Activated effector memory CD4-positive, alpha-beta T cell treated with Interleukin-2 at 50 U/mL for 16 hours (primary cell): ENCODE results near the gene STIMATE.

Source experiments
- DNase-seq: peaks from one replicate; pipeline ENCODE4 v3.0.0-alpha.2; 2020

Gene STIMATE

GRCh38 chr3:52839268-52839575 is 58.1 kb downstream of the STIMATE start:
- DNase-seq, result no peak

DNA sequence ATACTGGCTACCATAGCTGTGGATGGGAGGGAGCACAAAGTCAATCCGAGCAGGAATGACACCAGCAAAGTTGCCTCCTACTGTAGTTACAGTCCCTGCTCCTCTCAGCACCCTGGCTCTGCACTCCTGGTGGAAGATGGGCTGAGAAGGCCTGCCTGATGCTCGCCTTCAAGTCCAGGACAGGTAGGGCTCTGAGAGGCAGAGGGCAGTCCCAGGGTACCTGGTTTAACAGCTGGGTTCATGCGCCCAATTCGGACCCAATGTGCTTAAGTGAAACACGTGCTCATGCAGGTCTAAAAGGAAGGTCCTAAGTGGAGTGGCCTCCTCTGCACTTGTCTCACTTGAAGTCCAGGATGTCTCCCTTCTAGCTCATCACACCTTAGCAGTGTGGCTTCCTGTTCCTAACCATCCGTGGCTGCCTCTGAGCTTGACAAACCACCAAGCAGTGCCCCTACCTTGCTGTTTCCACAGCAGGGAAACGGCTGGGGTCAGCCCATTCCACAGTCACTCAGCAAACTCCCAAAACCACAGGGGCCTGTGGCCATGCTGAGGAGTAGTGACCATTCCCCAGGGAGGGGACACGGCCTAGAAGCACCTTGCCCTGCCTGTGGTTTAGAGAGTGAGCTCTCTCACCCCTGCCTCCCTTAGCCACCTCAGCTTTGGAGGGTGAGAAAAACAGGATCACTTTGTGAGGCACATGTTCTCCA is 58.6 kb downstream of the STIMATE start:
- no peak for DNase-seq

DNA sequence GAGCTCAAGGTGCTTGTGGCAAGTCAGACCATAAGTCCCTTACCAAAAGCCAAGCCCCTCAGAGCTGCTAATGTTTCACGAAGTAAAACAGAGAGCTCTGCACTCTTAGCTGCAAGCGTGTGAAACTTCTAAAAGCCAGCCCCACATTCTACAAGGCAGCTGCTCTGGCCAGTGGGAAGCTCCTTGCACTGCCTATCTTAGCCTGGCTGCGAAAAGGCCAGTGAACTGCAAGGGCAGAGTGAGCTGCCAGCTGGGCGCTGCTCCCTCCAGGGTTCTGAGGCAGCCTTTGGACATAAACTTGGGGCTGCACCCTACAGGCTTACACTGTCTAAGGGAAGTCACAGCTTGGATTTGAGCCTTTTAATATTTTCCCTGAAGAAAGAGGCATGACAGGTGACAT is 60.4 kb downstream of the STIMATE start:
- DNase-seq, result no peak

GRCh38 chr3:52836471-52836845 is 60.9 kb downstream of the STIMATE start:
- no peak for DNase-seq

GRCh38 chr3:52835766-52836470 is 61.4 kb downstream of the STIMATE start:
- no peak for DNase-seq

DNA sequence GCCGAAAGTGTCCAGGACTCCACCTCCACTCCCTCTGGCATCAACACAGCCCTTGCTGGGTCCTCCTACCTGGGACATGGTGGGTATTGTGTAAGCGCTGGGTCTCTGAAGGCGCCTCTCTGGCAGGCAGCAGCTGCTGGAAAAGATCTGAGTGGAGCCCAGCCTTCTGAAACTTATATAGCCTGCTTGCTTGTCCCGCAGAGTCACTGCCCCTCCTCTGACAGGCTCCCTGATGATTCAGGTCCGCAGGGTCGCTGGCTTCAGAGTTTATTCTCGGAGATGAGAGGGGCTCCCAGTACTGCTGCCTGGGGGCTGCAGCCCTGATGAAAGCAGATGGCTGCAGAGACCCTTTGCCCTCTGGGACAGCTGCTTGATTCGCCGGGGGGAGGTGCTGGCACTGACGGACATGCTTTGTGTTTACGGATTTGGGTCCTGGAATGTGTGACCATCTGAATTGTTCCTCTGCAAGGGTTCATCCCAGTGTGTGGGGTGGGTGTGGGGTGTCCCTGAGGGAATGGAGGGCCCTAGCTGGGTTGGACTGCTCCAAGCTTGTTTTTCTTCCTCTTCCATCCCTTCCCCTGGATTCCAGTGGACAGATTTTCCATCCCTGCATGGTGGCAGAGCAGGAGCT is 62.4 kb downstream of the STIMATE start, which contains the start of gene MUSTN1:
MUSTN1 (minus strand) TSS at position 149 of the 631 bp plus-strand sequence; CDS start at position 78, 71 bp downstream.
- DNase-seq, result no peak

GRCh38 chr3:52833202-52833601 is 64.1 kb downstream of the STIMATE start:
- DNase-seq, result no peak

DNA sequence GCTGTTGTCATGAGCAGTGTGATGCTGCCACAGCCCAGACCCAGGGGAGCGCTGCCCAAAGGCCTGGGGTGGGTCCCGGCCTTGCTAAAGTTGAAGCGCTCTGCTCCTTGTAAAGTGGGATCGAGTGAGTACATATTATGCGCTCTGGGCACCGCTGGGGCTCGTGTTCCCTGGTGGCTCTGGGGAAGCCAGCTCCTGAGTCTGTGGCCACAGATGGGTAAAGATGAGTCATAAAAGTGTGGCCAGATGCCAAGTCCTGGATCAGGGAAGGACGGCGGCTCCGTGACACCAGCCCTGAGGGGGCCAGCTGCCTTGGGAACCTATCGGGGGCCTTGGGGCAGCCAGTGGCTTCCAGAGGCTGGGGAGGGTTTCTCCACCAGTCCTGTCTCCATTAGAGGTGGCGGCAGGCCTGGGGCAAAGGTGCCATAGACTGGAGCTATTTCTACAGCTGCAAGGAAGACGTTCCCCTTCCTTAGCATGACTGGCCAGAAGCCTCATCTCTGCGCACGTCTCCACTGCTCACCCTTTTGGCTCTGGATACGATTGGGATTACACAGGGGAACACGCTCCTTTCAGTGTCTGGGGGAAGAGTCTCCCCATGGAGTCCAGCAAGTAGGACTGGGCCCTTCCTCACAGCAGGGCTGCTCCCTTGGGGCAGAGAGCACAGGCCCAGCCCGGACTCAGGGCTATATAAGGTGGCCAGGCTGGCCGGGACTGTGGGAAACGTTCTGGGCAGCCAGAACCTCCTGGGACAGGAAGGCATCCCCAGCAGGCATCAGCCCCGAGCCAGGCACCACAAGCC is 65.6 kb downstream of the STIMATE start:
- no peak for DNase-seq

DNA sequence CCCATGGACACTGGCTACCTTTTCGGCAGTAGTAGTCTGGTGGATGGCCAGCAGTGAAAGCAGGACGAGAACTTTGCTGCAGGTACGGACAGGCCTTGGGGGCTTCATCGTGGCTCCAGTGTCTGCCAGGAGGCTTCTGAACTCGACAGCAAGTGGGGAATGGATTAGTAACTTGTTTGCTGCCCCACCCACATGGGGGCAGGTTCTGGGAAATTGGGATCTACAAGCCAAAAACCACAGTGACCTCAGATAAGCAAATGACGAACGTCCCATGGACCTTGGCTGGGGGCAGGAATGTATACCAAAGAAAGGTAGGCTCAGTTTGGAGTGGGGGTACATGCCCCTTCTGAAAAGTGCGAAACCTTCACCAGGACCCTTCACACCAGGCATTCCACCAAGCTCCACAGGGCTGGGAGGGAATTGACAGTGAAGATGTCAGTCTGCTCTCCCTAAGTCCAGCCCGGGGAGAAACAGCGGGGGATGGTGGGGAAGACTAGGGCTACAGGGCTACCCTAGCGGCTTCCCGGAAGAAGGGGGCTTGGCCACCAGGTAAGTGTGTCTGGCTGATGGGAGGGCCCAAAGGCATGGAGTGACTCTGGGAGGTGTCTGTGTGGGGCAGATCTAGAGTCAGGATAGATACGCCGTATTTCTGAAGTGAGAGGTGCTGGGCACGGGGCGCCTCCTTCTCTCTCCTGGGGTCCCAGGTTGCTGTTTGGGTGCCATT is 66.7 kb downstream of the STIMATE start, which contains the start of gene ITIH4:
ITIH4 (minus strand) TSS at position 138 of the 724 bp plus-strand sequence; CDS start at position 108, 30 bp downstream.
- DNase-seq, result no peak

DNA sequence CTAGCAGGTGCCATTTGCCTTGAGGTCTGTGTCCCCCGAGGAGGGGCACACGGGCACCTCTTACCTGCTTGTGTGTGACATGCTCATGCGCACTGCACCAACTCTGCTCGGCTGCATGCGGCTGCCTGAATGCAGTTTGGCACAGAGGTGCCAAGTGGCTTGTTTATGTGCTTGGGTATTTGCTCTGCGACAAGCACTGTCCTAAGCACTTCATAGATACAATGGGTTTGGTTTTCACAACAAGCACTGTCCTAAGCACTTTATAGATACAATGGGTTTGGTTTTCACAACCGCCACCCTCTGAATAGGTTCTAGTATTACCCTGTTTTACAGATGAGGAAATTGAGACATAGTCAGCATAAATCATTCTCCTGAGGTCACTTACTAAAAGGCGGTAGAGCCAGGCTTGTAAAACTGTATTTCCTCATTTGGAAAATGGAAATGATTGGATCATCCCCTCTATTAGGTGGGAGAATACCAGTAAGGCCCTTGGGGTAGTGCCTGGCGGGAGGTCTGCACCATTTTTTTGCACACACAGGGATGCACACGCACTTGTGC is 67.4 kb downstream of the STIMATE start:
- no peak for DNase-seq

- DNase-seq, result no peak
Observed at GRCh38 chr3:52829482-52829881, 67.9 kb downstream of the STIMATE start.

GRCh38 chr3:52827866-52828376 is 69.4 kb downstream of the STIMATE start:
- DNase-seq, result no peak

DNA sequence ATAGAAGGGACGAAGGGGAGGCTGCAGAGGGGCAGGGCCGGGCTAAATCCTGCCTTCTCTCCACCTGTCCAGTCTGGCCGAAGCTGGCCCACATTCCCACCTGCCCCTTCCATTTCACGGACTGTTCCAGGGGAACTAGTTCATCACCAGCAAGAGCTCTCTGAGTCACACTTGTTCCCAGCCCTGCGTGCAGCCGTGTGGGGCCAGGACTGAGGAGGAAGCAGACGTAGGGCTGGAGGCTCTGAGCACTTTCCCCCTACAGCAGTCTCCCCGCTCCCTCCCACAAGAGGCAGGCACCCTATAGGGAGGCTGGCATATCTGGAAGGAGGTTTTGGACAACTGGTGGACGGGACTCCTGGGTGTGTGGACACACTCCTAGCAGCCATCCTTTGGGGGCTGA is 69.9 kb downstream of the STIMATE start:
- DNase-seq, result no peak

- no peak for DNase-seq
Observed at GRCh38 chr3:52824037-52824436, 73.3 kb downstream of the STIMATE start.

GRCh38 chr3:52822363-52822762 is 75.0 kb downstream of the STIMATE start:
- DNase-seq, result no peak

DNA sequence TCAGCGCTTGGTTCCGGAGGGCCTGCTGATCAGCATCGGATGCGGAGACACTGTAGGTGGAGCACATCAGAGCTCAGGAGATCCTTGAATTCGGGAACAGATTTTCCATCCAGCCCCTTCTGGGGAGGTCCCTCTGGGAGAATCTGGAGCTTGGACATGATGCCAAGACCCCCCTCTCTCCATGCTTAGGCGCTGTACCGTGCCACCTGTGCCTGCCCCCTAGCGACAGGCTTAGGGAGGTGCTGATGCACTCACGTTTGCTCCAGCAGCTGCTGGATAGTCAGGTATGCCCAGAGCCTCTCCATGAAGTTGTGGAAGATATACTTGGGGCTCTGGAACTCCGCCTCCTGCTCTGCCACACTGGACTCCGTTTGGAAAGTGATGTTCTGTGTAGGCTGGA is 76.6 kb downstream of the STIMATE start:
- no peak for DNase-seq

- DNase-seq, result no peak
Observed at GRCh38 chr3:52819936-52820335, 77.4 kb downstream of the STIMATE start.

GRCh38 chr3:52817860-52818259 is 79.5 kb downstream of the STIMATE start:
- DNase-seq, result no peak

DNA sequence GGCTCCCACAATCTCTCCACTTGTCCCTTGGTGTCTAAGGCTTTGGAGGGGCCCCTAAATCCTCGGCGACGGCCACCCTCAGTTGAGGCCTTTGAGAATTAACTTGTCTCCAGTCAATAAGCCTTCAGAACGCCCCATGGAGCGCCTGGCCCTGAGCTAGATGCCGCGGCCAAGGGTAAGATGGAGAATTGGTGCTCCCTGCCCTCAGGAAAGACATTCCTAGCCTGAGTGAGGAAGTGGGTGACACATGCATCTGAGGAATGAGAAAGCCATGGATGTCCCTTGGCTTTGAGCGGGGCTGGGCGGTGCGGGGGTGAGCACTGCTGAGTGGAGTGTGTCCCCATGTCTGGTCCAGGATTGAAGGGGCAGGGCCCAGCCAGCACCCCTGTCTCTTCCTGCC is 80.1 kb downstream of the STIMATE start:
- DNase-seq, result no peak

- DNase-seq, result no peak
Observed at GRCh38 chr3:52816654-52817053, 80.7 kb downstream of the STIMATE start.

- no peak for DNase-seq
Observed at GRCh38 chr3:52816199-52816598, 81.1 kb downstream of the STIMATE start.

GRCh38 chr3:52813810-52814209 is 83.5 kb downstream of the STIMATE start:
- no peak for DNase-seq
